ENCODE results near the gene RNF220. TPM values are rescaled to one million over a fixed set of nuclear protein-coding genes. Genes with fewer than 3 reads are reported as not detected.
"Not testable (repeated sequence)": the region's sequence is repeated elsewhere in the genome, so short reads cannot be mapped to it uniquely, and the experiment has no call there.

Gene RNF220
- total RNA-seq, 6 experiments from 2014 or later = 42.1 to 54.7 (median 51.9) TPM

- Mint-ChIP-seq H3K27ac (no peak overlapping the region), H3K9me3 (no peaks in the 10 kb centered on the region), H3K4me1 (ENCODE audit: low read depth) (peaks cover 13% of the 10 kb centered on the region)
Observed at GRCh38 chr1:44559330-44559729, 154.3 kb downstream of the RNF220 start.

GRCh38 chr1:44559913-44560312 is 154.9 kb downstream of the RNF220 start:
- Mint-ChIP-seq H3K36me3 (ENCODE audit: low read depth) (no peaks in the 10 kb centered on the region), H3K4me1 (ENCODE audit: low read depth) (peaks cover 7% of the 10 kb centered on the region), H3K27me3 (ENCODE audit: insufficient read depth) (peaks cover 64% of the 10 kb centered on the region), H3K4me3 (no peak overlapping the region), H3K27ac (no peak overlapping the region), H3K9me3 (no peaks in the 10 kb centered on the region)
- no peak for DNase-seq
- TF ChIP-seq, protein P1, sequence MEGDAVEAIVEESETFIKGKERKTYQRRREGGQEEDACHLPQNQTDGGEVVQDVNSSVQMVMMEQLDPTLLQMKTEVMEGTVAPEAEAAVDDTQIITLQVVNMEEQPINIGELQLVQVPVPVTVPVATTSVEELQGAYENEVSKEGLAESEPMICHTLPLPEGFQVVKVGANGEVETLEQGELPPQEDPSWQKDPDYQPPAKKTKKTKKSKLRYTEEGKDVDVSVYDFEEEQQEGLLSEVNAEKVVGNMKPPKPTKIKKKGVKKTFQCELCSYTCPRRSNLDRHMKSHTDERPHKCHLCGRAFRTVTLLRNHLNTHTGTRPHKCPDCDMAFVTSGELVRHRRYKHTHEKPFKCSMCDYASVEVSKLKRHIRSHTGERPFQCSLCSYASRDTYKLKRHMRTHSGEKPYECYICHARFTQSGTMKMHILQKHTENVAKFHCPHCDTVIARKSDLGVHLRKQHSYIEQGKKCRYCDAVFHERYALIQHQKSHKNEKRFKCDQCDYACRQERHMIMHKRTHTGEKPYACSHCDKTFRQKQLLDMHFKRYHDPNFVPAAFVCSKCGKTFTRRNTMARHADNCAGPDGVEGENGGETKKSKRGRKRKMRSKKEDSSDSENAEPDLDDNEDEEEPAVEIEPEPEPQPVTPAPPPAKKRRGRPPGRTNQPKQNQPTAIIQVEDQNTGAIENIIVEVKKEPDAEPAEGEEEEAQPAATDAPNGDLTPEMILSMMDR (IDR thresholded peaks at IDR 0.05) = no peak

More at GRCh38 chr1:44559330-44559729, 154.3 kb downstream of the RNF220 start:
- H3K27me3 Mint-ChIP-seq (ENCODE audit: insufficient read depth) = peaks cover 63% of the 10 kb centered on the region
- TF ChIP-seq, protein P1 (IDR thresholded peaks at IDR 0.05) = no peak
- H3K36me3 Mint-ChIP-seq (ENCODE audit: low read depth) = no peaks in the 10 kb centered on the region
- no peak for DNase-seq
- no peak overlapping the region for H3K4me3 Mint-ChIP-seq

GRCh38 chr1:44560696-44561095 is 155.6 kb downstream of the RNF220 start:
- H3K36me3 Mint-ChIP-seq (ENCODE audit: low read depth); H3K9me3 Mint-ChIP-seq; H3K4me1 Mint-ChIP-seq (ENCODE audit: low read depth); DNase-seq; H3K27ac Mint-ChIP-seq; H3K4me3 Mint-ChIP-seq: not testable (repeated sequence)
- H3K27me3 Mint-ChIP-seq (ENCODE audit: insufficient read depth) = peaks cover 63% of the 10 kb centered on the region

- Mint-ChIP-seq H3K27me3 (ENCODE audit: insufficient read depth) (peaks cover 53% of the 10 kb centered on the region), H3K9me3 (no peaks in the 10 kb centered on the region), H3K27ac (no peak overlapping the region), H3K4me3 (no peak overlapping the region), H3K36me3 (ENCODE audit: low read depth) (no peaks in the 10 kb centered on the region), H3K4me1 (ENCODE audit: low read depth) (no peaks in the 10 kb centered on the region)
- TF ChIP-seq, protein P1 (IDR thresholded peaks at IDR 0.05) = no peak
- no peak for DNase-seq
Observed at GRCh38 chr1:44565259-44565750, 160.2 kb downstream of the RNF220 start.

DNA sequence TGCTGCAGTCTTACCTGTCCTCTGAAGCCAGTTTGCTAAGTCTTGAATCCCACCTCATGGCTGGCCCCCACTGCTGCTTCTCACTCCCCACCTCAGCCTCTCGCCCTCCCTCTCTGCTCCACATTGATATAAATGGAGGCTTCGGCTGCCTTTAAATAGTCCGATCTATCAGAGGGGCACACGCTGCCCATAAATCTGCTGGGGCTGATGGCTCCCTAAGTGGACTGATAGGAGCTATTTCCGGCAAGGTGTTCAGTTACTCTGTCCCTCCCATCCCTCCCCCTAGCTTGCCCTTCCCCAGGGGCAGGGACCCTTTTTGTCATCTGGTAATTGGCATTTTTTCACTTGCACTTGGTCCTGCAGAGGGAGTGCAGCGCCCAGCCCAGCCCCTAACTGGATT is 160.8 kb downstream of the RNF220 start:
- TF ChIP-seq, protein P1 (IDR thresholded peaks at IDR 0.05) = no peak
- no peaks in the 10 kb centered on the region for H3K4me1 Mint-ChIP-seq (ENCODE audit: low read depth)
- no peaks in the 10 kb centered on the region for H3K9me3 Mint-ChIP-seq
- peaks cover 48% of the 10 kb centered on the region for H3K27me3 Mint-ChIP-seq (ENCODE audit: insufficient read depth)
- H3K36me3 Mint-ChIP-seq (ENCODE audit: low read depth) = no peaks in the 10 kb centered on the region
- H3K27ac Mint-ChIP-seq = no peak overlapping the region
- no peak overlapping the region for H3K4me3 Mint-ChIP-seq
- DNase-seq = no peak

- H3K36me3 Mint-ChIP-seq (ENCODE audit: low read depth) = no peaks in the 10 kb centered on the region
- H3K4me3 Mint-ChIP-seq = no peak overlapping the region
- H3K9me3 Mint-ChIP-seq = no peaks in the 10 kb centered on the region
- DNase-seq = no peak
- no peak overlapping the region for H3K27ac Mint-ChIP-seq
- TF ChIP-seq, protein P1 (IDR thresholded peaks at IDR 0.05) = no peak
- peaks cover 46% of the 10 kb centered on the region for H3K27me3 Mint-ChIP-seq (ENCODE audit: insufficient read depth)
- no peaks in the 10 kb centered on the region for H3K4me1 Mint-ChIP-seq (ENCODE audit: low read depth)
Observed at GRCh38 chr1:44566281-44567046, 161.4 kb downstream of the RNF220 start.
